Mesenchymal stem cell (in vitro differentiated cells and primary cell): ENCODE data around the gene NABP1.

Source experiments
- DNase-seq: peaks from one replicate; pipeline ENCODE4 v3.0.0-alpha.2; 2013
- H2AFZ ChIP-seq: one replicate; pipeline ENCODE4 v1.6.1; 2013; ENCODE audit warnings: low read depth, mild to moderate bottlenecking, control low read depth, inconsistent platforms, low read length, moderate library complexity
- H2AK5ac ChIP-seq: 2 replicates; pipeline ENCODE4 v1.6.1; 2013; ENCODE audit warnings: low read length, moderate library complexity, mild to moderate bottlenecking, inconsistent platforms; ENCODE audit not compliant: severe bottlenecking
- H2BK120ac ChIP-seq: one replicate; pipeline ENCODE4 v1.6.1; 2013; ENCODE audit warnings: low read depth, mild to moderate bottlenecking, inconsistent platforms, low read length, moderate library complexity
- H2BK12ac ChIP-seq, 2 experiments: one replicate each; pipeline ENCODE4 v1.6.1; 2013; ENCODE audit warnings: inconsistent platforms in 2 of 2, low read length in 2 of 2, mild to moderate bottlenecking in 2 of 2, moderate library complexity in 2 of 2, control low read depth in 1 of 2
- H2BK15ac ChIP-seq: one replicate; pipeline ENCODE4 v1.6.1; 2013; ENCODE audit warnings: mild to moderate bottlenecking, low read depth, inconsistent platforms; ENCODE audit not compliant: poor library complexity, severe bottlenecking
- H2BK5ac ChIP-seq: 2 replicates; pipeline ENCODE4 v1.6.1; 2013; ENCODE audit warnings: low read depth, mild to moderate bottlenecking, low read length, control low read depth, inconsistent platforms; ENCODE audit not compliant: poor library complexity, severe bottlenecking
- H3K14ac ChIP-seq, 2 experiments: one replicate each; pipeline ENCODE4 v1.6.1; 2013; ENCODE audit warnings: inconsistent platforms in 2 of 2, low read length in 2 of 2, control low read depth in 1 of 2, mild to moderate bottlenecking in 1 of 2, moderate library complexity in 1 of 2
- H3K18ac ChIP-seq, 2 experiments: one replicate each; pipeline ENCODE4 v1.6.1; 2013; ENCODE audit warnings: inconsistent platforms in 2 of 2, low read length in 2 of 2, control low read depth in 1 of 2, low read depth in 1 of 2, mild to moderate bottlenecking in 1 of 2
- H3K23ac ChIP-seq, 2 experiments: one replicate each; pipeline ENCODE4 v1.6.1; 2013; ENCODE audit warnings: inconsistent platforms in 2 of 2, low read length in 2 of 2, mild to moderate bottlenecking in 2 of 2, moderate library complexity in 2 of 2, control low read depth in 1 of 2
- H3K27ac ChIP-seq: 2 replicates; pipeline ENCODE4 v1.5.1; 2013; ENCODE audit warnings: mild to moderate bottlenecking, moderate library complexity, low read length, control low read depth, inconsistent platforms; ENCODE audit not compliant: poor library complexity, severe bottlenecking
- H3K27me3 ChIP-seq, 2 experiments: 2 replicates each; pipeline versions ENCODE4 v1.6.1 to v1.7.0; 2013; ENCODE audit warnings: low read length in 2 of 2, mild to moderate bottlenecking in 2 of 2, moderate library complexity in 2 of 2, control low read depth in 1 of 2, inconsistent platforms in 1 of 2; ENCODE audit not compliant: control insufficient read depth in 1 of 2, insufficient read depth in 1 of 2
- H3K36me3 ChIP-seq, 2 experiments: 2 replicates each; pipeline versions ENCODE4 v1.6.1 to v1.7.0; 2013; ENCODE audit warnings: low read length in 2 of 2, control low read depth in 1 of 2, inconsistent platforms in 1 of 2, low read depth in 1 of 2, mild to moderate bottlenecking in 1 of 2; ENCODE audit not compliant: insufficient read depth in 2 of 2, control insufficient read depth in 1 of 2
- H3K4ac ChIP-seq, 2 experiments: one replicate each; pipeline ENCODE4 v1.6.1; 2013; ENCODE audit warnings: inconsistent platforms in 2 of 2, low read length in 2 of 2, mild to moderate bottlenecking in 2 of 2, moderate library complexity in 2 of 2, control low read depth in 1 of 2, low read depth in 1 of 2
- H3K4me1 ChIP-seq: 2 replicates; pipeline ENCODE4 v1.6.1; 2013; ENCODE audit warnings: low read depth, low read length, control low read depth; ENCODE audit not compliant: control insufficient read depth, insufficient read depth
- H3K4me2 ChIP-seq: 2 replicates; pipeline ENCODE4 v1.6.1; 2013; ENCODE audit warnings: low read length, mild to moderate bottlenecking, inconsistent platforms; ENCODE audit not compliant: poor library complexity, severe bottlenecking
- H3K4me3 ChIP-seq, 2 experiments: 2 replicates each; pipeline versions ENCODE4 v1.5.1 to v1.7.0; 2013; ENCODE audit warnings: low read length in 2 of 2, mild to moderate bottlenecking in 2 of 2, control low read depth in 1 of 2, low read depth in 1 of 2; ENCODE audit not compliant: insufficient read depth in 1 of 2
- H3K79me1 ChIP-seq: replicated peaks from 2 replicates; pipeline ENCODE4 v1.6.1; 2013; ENCODE audit warnings: mild to moderate bottlenecking, control low read depth, low read length, inconsistent platforms; ENCODE audit not compliant: poor library complexity, severe bottlenecking
- H3K9ac ChIP-seq: 2 replicates; pipeline ENCODE4 v1.7.0; 2013; ENCODE audit warnings: mild to moderate bottlenecking, low read length, moderate library complexity
- H3K9me3 ChIP-seq: 2 replicates; pipeline ENCODE4 v1.7.0; 2013; ENCODE audit warnings: mild to moderate bottlenecking, low read length; ENCODE audit not compliant: control insufficient read depth
- H4K8ac ChIP-seq: one replicate; pipeline ENCODE4 v1.6.1; 2013; ENCODE audit warnings: inconsistent platforms, mild to moderate bottlenecking, low read length, moderate library complexity
- H4K91ac ChIP-seq: one replicate; pipeline ENCODE4 v1.6.1; 2013; ENCODE audit warnings: mild to moderate bottlenecking, low read length, inconsistent platforms
- WGBS: methylation state at CpG from one replicate; pipeline ENCODE4 v1.1.7; 2013; ENCODE audit warnings: mixed read lengths; 5-methylcytosine and 5-hydroxymethylcytosine counted together

Gene NABP1

DNA sequence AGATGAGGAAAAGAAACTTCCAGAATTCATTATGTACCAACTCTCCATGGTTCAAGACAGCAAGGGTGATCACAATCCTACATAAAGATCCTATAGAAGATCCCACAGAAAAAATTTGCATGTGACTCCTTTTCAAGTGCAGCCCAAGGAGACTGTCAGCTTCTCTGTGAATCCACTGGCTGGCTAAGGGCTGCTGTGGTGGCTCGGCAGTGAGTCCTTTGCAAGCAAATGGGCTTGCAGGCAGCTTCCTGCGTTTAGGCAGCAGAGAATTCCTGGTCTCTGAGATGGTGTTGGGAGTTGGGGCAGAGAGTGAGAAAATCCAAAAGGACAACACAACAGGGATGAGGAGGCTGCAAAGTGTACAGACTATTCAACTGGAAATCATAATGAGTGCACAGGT is 43.4 kb downstream of the NABP1 start:
- H3K9ac ChIP-seq = no peak overlapping the region
- H3K36me3 ChIP-seq = no peaks in the 10 kb centered on the region
- H3K18ac ChIP-seq = no peak overlapping the region
- no peak overlapping the region for H2AFZ ChIP-seq
- no peak overlapping the region for H2BK15ac ChIP-seq
- no peak overlapping the region for H3K4me2 ChIP-seq
- no peak overlapping the region for H4K91ac ChIP-seq
- no peak overlapping the region for H3K4ac ChIP-seq
- no peak overlapping the region for H4K8ac ChIP-seq
- H2BK120ac ChIP-seq = no peak overlapping the region
- H3K23ac ChIP-seq = no peak overlapping the region
- no peak overlapping the region for H2BK12ac ChIP-seq
- H2BK5ac ChIP-seq = no peak overlapping the region
- H3K14ac ChIP-seq = no peak overlapping the region
- no peaks in the 10 kb centered on the region for H3K79me1 ChIP-seq
- H3K4me1 ChIP-seq = no peaks in the 10 kb centered on the region
- no peak overlapping the region for H3K4me3 ChIP-seq
- H3K27ac ChIP-seq = no peak overlapping the region
- H3K27me3 ChIP-seq = no peaks in the 10 kb centered on the region
- WGBS = 49% methylated on average over 2 of the region's 2 CpGs
- no peak overlapping the region for H2AK5ac ChIP-seq
- DNase-seq = no peak
- no peaks in the 10 kb centered on the region for H3K9me3 ChIP-seq

DNA sequence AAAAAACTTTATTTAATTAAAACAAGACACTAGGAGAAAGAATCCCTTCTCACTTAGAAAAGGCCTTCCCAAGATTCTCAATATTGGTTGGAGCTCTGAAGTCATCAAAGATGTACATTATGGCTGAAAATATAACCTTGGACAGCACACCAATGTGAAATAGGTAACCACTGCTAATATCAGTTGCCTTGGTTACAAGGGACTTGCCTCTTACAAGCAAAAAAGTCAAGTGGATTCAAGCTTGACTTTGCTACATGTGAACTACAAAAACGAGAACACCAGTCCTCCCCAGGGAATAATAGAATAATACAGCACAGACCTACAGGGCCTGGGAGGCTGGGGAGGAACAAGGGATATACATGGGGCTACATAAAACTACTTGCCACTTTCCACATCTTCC is 46.1 kb downstream of the NABP1 start:
- Histone ChIP-seq H3K9me3 (no peaks in the 10 kb centered on the region), H3K27me3 (no peaks in the 10 kb centered on the region), H2BK12ac (no peak overlapping the region), H2AK5ac (no peak overlapping the region), H4K8ac (no peak overlapping the region), H2BK15ac (no peak overlapping the region), H3K27ac (no peak overlapping the region), H3K23ac (no peak overlapping the region), H3K79me1 (no peaks in the 10 kb centered on the region), H2BK5ac (no peak overlapping the region), H4K91ac (no peak overlapping the region), H2BK120ac (no peak overlapping the region), H3K4me2 (no peak overlapping the region), H3K4me3 (no peak overlapping the region), H3K14ac (no peak overlapping the region), H3K18ac (no peak overlapping the region), H3K36me3 (no peaks in the 10 kb centered on the region), H3K9ac (no peak overlapping the region), H2AFZ (no peak overlapping the region), H3K4ac (no peak overlapping the region), H3K4me1 (no peaks in the 10 kb centered on the region)
- no CpG with 5 or more reads among the region's 1 CpG for WGBS
- no peak for DNase-seq

DNA sequence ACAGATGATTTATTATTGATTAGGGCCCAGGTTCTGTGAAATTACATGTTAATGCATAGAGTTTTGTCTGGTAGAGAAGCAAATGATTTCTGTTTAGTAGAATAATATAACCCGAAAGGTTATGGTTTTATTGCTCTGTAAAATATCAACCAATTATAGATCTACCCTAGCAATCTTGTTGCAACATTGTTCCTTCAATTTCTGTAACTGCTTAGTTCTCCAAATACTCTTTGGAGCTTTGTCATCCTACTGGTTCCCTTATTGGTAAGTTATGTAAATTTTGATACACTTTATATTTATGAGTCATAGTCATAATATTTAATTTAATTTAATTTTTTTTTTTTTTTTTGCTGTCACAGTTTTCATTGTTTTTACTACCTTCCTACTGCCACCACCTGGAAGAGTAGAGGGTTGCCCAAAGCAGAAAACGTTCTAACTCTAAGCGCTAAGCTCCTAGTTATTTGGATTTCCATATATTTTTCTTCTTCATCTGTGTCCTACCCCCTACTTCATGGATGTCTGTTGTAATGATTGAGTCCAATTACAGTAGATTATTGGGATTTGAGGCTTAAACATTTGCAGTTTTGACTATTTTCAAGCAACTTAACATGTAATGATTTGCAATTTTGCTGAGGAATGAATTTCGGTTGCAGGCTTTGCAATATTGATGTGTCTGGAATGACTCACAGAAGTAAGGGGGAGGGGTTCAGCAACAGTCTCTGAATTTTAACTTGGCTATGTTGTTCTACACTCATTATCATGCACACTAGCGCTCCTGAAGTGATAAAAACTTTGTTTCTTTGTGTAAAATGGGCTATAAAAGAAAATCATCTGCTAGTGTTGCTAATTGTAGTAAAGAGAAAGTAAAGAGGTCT is 51.1 kb downstream of the NABP1 start:
- Histone ChIP-seq H2BK15ac (no peak overlapping the region), H2BK5ac (no peak overlapping the region), H3K27me3 (no peaks in the 10 kb centered on the region), H4K91ac (no peak overlapping the region), H2BK120ac (no peak overlapping the region), H3K9ac (no peak overlapping the region), H3K9me3 (no peaks in the 10 kb centered on the region), H2BK12ac (no peak overlapping the region), H3K4me1 (no peaks in the 10 kb centered on the region), H3K27ac (no peak overlapping the region), H2AFZ (no peak overlapping the region), H3K23ac (no peak overlapping the region), H3K79me1 (no peaks in the 10 kb centered on the region), H3K18ac (no peak overlapping the region), H3K4ac (no peak overlapping the region), H2AK5ac (no peak overlapping the region), H3K36me3 (no peaks in the 10 kb centered on the region), H3K14ac (no peak overlapping the region), H3K4me2 (no peak overlapping the region), H4K8ac (no peak overlapping the region), H3K4me3 (no peak overlapping the region)
- WGBS = 89% methylated on average over 1 of the region's 5 CpGs
- DNase-seq = no peak

DNA sequence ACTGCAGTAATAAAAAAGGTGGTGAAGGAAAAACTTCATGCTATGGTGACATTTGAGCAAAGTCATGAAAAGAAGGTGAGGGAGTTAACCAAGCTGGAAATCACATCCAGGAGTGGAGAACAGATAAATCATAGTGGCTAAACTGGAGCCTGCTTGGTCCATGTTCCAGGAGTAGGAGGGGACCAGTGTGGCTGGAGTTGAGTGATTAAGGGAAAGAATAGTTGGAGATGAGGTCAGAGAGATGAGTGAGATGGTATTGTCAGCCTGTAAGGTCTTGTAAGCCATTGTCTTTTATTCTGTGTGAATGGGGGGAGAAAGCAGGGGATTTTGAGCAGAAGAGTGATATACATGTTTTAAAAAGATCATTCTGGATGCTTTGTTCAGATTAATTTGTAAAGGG is 52.3 kb downstream of the NABP1 start:
- Histone ChIP-seq H3K36me3 (no peaks in the 10 kb centered on the region), H4K91ac (no peak overlapping the region), H2BK120ac (no peak overlapping the region), H2BK12ac (no peak overlapping the region), H2BK5ac (no peak overlapping the region), H4K8ac (no peak overlapping the region), H3K27me3 (no peaks in the 10 kb centered on the region), H3K4me2 (no peak overlapping the region), H3K9me3 (no peaks in the 10 kb centered on the region), H3K79me1 (no peaks in the 10 kb centered on the region), H3K23ac (no peak overlapping the region), H3K4me1 (no peaks in the 10 kb centered on the region), H3K14ac (no peak overlapping the region), H3K4ac (no peak overlapping the region), H3K27ac (no peak overlapping the region), H3K9ac (no peak overlapping the region), H2BK15ac (no peak overlapping the region), H2AK5ac (no peak overlapping the region), H2AFZ (no peak overlapping the region), H3K4me3 (no peak overlapping the region), H3K18ac (no peak overlapping the region)
- DNase-seq = no peak
